ENCODE data around the gene GFM1.
A peak's percentile ranks its signal among the peaks of the same experiment; 100 is the strongest.

GFM1 gene

GRCh38 chr3:158644345-158644908 lies at the start of gene GFM1:
TSS of gene GFM1 (plus strand) at chr3:158644527. CDS start at chr3:158644635, 108 bp downstream.
- peak; percentile 91 for DNase-seq

GRCh38 chr3:158600787-158601186 lies 43.5 kb upstream of the GFM1 start:
- no peak for DNase-seq

- no peak for DNase-seq
Measured at GRCh38 chr3:158602227-158602626, 42.1 kb upstream of the GFM1 start.

GRCh38 chr3:158617982-158618875 lies 26.1 kb upstream of the GFM1 start:
- no peak for DNase-seq

- no peak for DNase-seq
Measured at GRCh38 chr3:158625881-158626280, 18.4 kb upstream of the GFM1 start.

- no peak for DNase-seq
Measured at GRCh38 chr3:158631981-158632380, 12.3 kb upstream of the GFM1 start.

GRCh38 chr3:158640646-158641045 lies 3.7 kb upstream of the GFM1 start:
- DNase-seq: no peak

- no peak for DNase-seq
Measured at GRCh38 chr3:158642005-158642404, 2.3 kb upstream of the GFM1 start.

GRCh38 chr3:158642474-158643210 lies 1.7 kb upstream of the GFM1 start:
- no peak for DNase-seq

GRCh38 chr3:158649791-158650190 lies 5.5 kb downstream of the GFM1 start:
- no peak for DNase-seq

GRCh38 chr3:158651192-158651591 lies 6.9 kb downstream of the GFM1 start:
- no peak for DNase-seq

- DNase-seq: no peak
Measured at GRCh38 chr3:158652463-158652862, 8.1 kb downstream of the GFM1 start.

- no peak for DNase-seq
Measured at GRCh38 chr3:158658889-158659288, 14.6 kb downstream of the GFM1 start.

GRCh38 chr3:158659454-158660237 lies 15.3 kb downstream of the GFM1 start:
- peak; percentile 33 for DNase-seq

- DNase-seq: no peak
Measured at GRCh38 chr3:158660711-158661110, 16.4 kb downstream of the GFM1 start.

GRCh38 chr3:158663246-158663645 lies 18.9 kb downstream of the GFM1 start:
- no peak for DNase-seq

- no peak for DNase-seq
Measured at GRCh38 chr3:158663832-158664231, 19.5 kb downstream of the GFM1 start.

- DNase-seq: no peak
Measured at GRCh38 chr3:158666416-158666815, 22.1 kb downstream of the GFM1 start.

- DNase-seq: no peak
Measured at GRCh38 chr3:158668506-158668905, 24.2 kb downstream of the GFM1 start.

- DNase-seq: no peak
Measured at GRCh38 chr3:158671821-158672214, 27.5 kb downstream of the GFM1 start.

GRCh38 chr3:158672215-158673176 lies 28.2 kb downstream of the GFM1 start, which contains the start of gene LXN:
TSS of gene LXN (minus strand) at chr3:158672648. CDS start at chr3:158672478, 170 bp downstream.
- peak; percentile 73 for DNase-seq

GRCh38 chr3:158678687-158679086 lies 34.4 kb downstream of the GFM1 start:
- DNase-seq: no peak

All from CD4-positive, alpha-beta T cell treated with Interferon gamma for 1 hour (primary cell).